CD4-positive, alpha-beta T cell treated with Interleukin-1 beta for 1 hour (primary cell): ENCODE measurements around the gene CGB5.

Source experiments
- DNase-seq, 2 donors: peaks; one replicate each; pipeline ENCODE4 v3.0.0-alpha.2; 2020 to 2022

The CGB5 gene

DNA sequence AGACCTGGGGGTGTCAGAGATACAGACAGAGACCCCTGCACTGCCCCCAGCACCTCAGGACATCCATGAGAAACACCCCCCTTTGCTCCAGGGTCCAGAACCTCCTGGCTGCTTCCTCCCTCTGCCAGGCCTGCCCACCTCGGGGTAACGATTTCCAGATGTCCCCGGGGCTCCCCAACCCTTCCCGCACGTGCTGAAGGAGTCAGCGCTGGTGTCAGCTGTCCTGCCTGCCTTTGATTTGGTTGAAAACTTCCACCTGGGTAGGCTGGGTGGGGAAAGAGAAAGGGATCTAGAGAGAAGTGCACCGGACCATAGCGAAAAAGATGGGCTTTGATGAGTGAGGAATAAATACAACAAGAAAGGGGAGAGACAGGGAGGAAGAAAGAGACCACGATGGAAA, 15.4 kb downstream of the CGB5 start:
- DNase-seq, result no peak

DNA sequence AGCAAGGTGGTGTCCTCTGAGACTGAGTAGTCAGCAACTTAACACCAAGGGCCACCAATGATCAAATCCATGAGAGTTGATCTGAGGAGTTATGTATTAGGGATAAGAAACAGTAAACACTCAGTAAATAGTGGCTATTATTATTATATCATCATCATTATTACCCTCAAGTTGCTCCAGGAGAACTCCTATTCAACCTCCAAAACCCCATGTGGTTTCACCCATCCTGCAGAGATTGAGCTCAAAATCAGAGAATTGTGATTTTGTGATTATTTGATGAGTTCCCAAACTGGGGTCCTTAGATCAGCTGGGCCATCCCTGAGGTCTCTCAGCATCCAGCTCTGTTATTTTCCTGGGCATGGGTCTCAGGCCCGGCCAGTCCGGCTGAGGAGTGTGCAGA, 17.4 kb downstream of the CGB5 start:
- no peak for DNase-seq

DNA sequence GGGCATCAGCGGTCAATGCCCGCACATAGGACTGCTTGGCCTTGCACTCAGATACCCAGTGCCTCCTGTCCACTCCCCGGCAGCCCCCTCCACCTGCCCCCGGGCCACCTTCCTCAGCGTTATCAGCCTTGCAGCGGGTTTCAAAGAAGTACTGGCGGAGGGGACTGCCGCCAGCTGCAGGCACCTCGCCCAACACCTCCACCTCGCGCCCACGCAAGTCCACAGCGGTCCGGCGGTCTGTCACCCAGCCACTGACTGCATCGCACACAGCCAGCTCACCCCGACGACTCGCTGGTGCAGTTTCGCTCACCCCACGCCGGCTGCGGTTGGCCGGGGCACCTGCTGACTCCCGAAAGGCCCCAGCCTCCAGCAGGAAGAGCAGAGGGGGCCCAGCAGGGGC, 17.8 kb downstream of the CGB5 start:
- DNase-seq, result no peak

DNA sequence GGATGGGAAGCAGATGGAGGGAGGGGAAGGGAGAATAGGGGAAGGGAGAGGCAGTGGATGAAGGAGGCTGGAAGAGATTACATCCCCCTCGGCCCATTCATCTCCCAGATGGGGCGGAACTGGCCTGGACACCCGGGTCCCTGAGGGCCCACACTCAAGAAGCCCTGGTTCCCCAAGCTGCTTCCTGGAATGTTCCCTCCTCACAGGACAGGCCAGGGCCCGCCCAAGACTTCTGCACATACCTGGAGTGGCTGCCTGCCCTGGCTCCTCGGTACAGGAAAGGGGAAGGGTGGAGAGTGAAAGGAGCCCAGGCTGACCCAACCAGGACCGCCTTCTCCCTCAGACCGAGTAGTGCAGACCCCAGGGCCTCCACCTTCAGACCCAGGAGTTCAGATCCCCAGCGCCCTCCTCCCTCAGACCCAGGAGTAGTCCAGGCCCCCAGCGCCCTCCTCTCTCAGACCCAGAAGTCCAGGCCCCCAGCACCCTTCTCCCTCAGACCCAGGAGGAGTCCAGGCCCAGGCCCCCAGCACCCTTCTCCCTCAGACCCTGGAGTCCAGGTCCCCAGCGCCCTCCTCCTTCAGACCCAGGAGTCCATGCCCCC, 20.5 kb downstream of the CGB5 start:
- DNase-seq, result no peak

DNA sequence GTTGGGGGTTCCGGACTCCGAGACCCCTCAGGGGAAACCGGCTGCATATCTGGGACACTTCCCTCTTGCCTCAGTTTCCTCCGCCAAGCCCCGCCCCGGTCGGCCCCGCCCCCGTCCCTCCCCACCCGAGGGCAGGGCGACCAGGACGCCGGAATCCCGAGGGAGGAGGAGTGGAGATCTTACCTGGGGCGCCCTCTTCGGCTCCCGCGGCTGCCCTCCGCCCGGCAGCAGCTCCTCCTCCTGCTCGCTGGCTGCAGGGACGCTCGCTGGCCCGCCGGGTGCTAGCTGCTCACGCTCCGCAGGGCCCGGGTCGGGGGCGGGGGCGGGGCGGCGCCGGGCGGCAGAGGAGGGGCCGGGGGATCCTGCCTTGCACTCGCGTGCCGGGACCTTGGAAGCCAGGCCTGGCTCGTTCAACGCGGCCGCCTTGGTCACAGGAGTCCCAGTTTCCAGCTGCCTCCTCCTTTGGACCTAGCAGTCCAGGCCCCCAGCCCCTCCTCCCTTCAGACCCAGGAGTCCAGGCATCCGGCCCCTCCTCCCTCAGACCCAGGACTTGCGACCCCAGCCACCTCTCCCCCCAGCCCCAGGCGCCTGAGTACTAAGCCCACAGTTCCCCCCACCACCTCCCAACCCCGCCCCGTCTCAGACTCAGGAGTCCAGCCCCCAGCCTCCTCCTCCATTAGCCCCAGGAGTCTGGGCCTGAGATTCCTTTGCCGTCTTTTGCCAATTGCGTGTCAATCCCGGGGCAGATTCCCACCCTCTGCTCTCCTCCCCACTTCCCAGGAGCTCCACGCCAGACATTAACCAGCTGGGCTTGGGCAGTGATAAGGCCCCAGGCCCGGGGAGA, 21.3 kb downstream of the CGB5 start, which contains the start of gene NTF4:
Gene NTF4, minus strand, starts transcription at position 51 of the 844 bp plus-strand sequence. CDS start 2,821 bp downstream, outside the sequence.
- no peak for DNase-seq

DNA sequence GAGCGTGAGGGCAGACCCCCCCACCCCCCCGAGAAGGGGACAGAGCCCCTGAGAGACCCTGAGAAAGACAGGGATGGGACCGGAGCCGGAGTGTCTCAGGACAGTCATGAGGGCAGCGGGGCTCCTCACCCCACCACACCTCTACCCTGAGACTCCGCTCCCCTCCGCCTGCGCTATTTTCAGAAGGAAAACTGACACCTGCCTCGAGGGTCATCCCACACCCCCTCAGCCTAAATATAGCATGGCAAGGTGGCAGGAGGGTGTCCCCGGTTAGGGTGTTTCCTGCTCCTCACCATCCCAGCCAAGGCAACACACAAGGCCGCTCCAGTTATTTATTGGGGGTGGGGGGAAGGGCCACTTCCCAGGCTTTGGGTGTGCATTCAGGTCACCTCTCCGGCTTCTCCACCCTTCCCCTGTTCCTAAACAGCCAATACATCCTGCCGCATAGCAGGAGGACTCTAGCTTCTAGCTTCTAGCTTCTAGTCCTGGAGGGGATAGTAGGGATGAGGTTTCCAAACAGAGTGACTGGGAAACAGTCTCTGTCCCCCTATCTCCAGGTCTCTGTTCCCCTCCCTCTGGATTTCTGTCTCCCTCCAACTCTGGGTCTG, 22.4 kb downstream of the CGB5 start:
- no peak for DNase-seq

DNA sequence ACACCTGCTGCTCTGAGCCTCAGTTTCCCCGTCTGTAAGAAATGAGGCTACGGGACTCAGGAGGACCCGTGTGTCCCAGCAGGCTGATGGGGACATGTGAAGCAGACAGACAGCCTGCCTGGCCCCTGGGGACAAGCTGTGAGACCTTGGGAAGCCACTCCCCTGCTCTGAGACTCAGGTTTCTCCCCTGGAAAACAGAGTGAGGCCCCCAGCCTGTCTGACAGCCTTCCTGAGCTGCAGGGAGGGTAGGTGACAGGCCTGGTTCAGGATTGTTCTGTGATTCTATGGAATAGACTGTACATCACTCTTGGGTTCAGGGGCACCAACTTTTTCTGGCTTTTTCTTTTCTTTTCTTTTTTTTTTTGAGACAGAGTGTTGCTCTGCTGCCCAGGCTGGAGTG, 23.9 kb downstream of the CGB5 start:
- no peak for DNase-seq

DNA sequence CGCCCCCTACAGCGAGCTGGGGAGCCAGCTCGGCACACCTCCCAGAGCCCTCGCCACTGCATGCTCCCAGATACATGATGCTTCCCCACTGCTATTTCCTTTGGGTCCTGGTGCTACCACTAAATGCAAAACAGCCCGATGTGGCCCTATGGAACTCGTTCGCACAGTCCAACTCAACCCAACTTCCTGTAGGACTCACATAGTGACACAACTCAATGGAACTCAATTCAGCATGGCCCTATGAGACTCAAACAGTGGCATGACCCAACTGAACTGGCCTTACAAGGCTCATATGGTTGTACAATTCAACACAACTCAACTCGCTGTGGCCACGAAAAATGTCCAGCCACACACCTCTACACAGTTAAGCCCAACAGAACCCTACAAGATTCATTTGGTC, 25.4 kb downstream of the CGB5 start:
- DNase-seq, result no peak

DNA sequence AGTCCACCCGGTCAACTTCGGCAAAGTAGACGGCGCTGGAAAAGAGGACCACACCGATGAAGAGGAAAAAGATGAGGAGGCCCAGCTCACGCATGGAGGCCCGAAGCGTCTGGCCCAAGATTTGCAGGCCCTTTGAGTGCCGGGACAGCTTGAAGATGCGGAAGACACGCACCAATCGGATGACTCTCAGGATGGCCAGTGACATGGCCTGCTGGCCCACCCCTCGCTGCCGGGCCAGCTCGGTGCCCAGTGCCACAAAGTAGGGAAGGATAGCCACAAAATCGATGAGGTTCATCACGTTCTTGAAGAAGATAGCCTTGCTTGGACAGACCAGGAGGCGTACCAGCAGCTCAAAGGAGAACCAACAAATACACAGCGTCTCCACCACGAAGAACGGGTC, 26.8 kb downstream of the CGB5 start:
- DNase-seq, result no peak

DNA sequence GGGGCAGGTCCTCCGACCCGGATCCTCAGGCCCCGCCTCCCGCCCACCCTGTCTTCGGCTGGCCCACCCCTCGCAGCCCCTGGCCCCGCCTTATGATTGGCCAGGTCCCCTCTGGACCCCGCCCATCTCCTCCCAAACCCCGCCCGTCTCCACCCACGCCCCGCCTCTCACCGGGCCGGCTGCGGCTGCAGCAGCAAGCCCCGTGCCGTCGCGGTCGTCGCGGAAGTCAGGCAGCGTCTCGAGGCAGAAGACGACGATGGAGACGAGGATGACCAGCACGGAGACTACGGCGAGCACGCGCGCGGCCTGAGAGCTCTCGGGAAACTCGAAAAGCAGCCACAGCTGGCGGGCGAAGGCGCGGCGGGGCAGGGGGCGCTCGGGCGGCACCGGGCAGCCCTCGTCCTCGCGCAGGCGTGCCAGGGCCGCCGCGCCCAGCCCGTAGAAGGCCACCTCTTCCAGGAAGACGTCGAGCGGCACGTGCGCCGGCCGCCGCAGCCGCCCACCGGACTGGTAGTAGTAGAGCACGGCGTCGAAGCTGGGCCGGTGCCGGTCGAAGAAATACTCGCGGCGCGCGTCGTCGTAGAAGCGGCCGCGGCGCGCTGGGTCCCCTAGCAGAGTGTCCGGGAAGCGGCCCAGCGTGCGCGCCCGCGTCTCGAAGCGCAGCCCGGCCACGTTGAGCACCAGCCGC, 28.4 kb downstream of the CGB5 start:
- no peak for DNase-seq

DNA sequence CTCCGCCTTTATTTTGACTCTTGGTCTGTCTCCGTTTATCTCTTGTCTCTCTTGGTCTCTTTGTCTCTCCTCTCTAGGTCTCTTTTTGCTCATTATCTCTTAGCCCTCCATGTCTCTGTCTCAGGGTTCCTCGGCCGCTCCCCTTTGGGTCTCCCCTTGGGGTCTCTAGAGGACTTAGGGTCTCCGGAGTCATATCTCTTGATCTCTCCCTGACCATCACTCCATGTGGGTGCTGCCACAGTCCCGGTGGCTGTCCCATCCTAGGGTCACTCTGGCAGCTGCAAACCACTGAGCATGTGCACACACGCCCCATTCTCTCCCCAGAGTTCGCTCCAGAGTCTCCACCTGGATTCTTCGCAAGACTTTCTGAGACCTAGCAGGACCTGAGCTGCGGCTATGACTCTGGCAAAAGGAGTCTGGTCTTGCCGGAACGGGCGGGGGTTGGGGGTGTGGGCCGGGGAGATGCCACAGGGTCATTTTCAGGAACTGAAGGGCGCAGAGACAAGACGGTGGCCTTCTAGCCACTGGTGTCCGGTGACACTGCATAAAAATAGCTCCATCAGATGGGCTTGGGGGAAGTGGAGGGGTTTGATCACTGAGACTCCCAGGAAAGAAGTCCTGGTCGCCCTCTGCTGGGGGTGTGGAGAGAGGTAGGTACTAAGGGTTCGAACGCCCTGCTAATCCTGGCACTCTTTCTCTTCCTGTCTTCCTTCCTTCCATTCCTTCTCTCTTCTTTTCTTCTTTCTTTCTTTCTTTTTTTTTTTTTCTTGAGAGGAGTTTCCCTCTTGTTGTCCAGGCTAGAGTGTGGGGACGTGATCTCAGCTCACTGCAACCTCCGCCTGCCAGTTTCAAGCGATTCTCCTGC, 30.1 kb downstream of the CGB5 start:
- no peak for DNase-seq

DNA sequence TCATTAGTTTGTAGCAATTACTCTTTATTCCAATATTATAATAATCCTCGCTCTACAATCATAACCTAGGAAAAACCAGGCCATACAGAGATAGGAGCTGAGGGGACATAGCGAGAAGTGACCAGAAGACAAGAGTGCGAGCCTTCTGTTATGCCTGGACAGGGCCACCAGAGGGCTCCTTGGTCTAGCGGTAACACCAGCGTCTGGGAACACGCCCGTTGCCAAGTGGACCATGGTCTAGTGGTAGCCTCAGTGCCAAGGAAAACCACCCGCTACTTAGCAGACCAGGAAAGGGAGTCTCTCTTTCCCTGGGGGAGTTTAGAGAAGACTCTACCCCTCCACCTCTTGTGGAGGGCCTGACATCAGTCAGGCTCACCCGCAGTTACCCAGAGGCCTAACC, 31.2 kb downstream of the CGB5 start:
- DNase-seq, result peak in 1 of 2 donors; percentile 18

DNA sequence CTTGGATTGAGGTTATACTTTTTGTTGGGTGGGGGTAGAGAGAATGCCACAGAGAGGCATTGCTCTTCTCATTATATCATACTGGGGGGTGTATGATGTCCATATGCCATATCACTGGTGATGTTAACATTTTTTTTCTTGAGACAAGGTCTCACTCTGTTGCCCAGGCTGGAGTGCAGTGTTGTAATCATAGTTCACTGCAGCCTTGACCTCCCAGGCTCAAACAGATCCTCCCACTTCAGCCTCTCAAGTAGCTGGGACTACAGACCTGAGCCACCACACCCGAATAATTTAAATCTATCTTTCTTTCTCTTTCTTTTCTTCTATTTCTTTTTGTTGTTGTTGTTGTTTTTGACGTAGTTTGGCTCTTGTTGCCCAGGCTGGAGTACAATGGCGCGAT, 36.7 kb downstream of the CGB5 start:
- no peak for DNase-seq

DNA sequence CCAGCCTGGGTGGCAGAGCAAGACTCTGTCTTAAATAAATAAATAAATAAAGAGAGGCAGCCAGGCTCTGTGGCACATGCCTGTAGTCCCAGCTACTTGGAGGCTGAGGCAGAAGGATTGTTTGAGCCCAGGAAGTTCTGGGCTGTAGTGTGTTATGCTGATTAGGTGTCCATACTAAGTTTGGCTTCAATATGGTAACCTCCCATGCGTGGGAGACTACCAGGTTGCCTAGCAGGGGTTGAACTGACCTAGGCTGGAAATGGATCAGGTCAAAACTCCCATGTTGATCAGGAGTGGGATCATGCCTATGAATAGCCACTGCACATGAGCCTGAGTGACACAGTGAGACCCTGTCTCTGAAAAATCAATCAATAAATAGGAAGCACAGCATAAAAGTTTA, 37.6 kb downstream of the CGB5 start:
- no peak for DNase-seq

DNA sequence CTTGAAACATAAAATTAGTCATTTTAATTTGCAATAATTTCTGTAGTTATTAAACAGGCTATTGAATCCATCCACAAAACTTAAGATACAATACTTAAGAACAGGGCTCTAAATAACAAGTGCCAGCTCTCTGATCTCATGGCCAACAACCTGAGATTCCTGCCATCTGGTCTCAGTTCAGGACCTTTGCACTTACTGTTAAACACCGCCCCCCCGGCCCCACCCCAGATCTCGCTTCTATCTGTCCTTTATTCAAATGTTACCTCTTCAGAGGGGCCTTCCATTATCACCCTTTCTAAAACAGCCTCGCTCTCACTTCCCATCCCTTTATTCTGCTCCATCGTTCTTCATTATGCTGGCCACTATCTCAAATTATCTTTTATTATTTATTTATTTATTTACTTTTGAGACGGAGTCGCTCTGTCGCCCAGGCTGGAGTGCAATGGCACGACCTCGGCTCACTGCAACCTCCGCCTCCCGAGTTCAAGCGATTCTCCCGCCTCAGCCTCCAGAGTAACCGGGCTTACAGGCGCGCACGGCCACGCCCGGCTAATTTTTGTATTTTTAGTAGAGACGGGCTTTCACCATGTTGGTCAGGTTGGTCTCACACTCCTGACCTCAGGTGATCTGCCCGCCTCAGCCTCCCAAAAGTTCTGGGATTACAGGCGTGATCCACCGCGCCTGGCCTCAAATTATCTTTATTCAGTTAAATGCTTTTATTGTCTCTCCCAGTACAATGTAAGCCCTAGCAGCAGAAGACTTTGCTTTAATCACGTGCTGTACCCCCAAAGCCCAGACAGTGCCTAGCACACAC, 40.8 kb downstream of the CGB5 start:
- no peak for DNase-seq

DNA sequence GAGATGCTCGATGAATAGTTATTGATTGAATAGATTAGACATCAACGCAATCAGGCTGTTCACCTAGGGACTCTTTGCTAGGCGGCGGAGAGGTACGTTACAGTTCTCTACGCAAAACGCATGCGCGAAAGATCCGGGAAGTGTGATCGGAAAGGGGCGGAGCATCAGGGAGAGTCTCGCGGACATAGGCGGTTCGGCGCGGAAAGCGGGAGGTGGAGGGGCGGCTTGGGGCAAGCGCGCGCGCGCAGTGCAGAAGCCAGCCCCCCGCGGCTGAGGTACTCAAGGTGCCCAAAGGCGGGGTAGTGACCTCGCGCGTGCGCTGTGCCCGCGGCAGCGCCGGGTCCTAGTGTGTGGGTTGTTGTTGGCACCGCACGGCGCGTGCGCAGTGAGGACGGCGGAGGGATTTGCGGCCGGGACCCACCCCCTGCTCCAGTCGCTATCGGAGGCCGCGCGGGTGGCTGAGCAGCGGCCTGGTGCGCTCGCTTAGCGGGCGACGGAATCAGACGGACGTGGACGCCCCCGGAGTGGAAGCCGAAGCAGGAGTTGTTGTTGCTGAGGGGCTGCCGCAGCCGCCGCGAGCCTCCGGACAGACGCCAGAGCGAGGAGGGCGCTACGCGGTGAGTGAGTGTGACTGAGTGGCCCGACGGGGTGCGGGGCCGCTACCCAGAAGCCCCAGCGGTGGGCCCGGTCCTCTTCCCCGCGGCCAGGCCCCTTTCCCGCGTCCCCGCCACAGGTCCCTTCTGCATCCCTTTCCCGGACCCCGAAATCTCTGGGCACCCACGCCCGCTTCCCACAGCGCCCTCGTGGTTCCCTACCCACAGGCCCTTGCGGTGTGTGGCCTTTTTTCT, 41.6 kb downstream of the CGB5 start, which contains the start of gene SNRNP70:
Gene SNRNP70, plus strand, starts transcription at position 432 of the 848 bp plus-strand sequence. CDS start 964 bp downstream, outside the sequence.
- peak; percentile 100 for DNase-seq

DNA sequence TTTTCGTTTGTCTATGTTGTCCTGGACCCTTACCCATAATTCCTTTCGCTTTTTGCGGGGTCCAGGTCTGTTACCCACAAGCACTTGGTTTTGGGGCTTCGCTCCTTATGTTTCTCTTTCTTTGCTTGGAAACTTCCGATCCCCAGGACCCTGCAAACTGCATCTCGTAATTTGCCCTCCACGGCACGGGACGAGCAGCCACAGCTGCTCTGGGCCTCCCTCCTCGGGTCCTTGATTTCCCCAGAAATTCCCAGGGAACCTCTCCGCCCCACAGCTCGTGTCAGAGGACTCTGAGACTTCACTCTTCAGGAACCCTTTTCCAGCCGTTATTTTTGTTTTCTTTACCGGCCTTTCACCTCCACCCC, 42.2 kb downstream of the CGB5 start:
- DNase-seq, result no peak

DNA sequence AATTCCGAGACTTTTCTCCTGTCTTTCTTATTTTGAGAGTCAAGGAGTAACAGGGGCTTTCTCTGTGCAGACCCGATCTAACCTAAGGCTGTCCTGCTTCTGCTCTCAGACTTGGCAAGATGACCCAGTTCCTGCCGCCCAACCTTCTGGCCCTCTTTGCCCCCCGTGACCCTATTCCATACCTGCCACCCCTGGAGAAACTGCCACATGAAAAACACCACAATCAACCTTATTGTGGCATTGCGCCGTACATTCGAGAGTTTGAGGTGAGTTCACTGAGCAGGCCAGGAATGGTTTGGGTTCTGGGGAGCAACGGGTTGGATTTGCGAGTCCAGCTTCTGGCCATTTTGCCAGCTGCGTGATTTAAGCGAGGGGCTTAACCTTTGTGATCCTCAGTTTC, 42.6 kb downstream of the CGB5 start:
- DNase-seq, result no peak

DNA sequence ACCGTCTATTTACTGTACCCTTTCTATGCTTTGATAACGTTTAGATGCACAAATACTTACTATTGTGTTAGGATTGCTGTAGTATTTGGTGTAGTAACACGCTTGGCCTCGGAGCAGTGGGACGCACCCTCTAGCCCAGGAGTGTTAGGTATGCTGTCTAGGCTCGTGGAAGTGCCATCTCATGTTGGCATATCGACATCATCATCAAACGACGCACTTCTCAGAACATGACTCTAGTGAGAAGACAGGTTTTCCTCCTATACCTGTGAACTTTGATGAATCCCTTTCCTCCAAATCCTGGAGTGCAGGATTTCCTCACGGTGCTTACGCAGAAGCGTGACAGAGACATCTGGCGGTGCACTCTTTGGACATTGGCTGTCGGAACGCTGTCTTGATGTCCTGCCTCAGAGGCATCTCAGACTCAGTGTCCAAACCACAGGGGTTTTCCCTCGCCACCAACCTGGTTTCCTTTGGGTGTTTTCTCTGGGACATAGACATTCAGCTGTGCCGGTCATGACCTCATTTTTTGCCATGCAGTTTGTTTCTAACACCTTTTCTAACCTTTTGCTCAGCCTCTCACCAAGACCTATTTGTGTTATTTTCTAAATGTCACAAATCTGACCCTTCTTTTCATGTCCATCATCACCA, 47.9 kb downstream of the CGB5 start:
- no peak for DNase-seq

DNA sequence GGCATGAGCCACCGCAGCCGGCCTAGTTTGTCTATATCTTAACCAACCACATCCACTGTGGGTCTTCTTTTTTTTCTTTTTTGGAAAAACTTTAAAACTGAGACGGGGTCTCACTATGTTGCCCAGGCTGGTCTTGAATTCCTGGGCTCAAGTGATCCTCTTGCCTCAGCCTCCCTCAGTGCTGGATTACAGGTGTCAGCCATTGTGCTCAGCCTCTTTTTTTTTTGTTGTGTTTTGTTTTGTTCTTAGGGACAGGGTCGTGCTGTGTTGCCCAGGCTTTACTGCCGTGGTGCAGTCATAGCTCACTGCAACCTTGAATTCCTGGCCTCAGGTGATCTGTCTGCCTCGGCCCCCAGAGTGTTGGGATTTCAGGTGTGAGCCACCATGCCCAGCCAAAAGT, 49.0 kb downstream of the CGB5 start:
- DNase-seq, result no peak
